Progenitor cell of endocrine pancreas (in vitro differentiated cells): ENCODE results near the gene GBF1. TPM values are rescaled to one million over a fixed set of nuclear protein-coding genes. Genes with fewer than 3 reads are reported as not detected.

Experiments used
- DNase-seq: peaks from one replicate; pipeline ENCODE4 v3.0.0; 2021; ENCODE audit warnings: low spot score; ENCODE audit not compliant: unreplicated experiment
- H3K27ac Mint-ChIP-seq: 2 replicates; pipeline ENCODE4 v1.8.0; 2021; ENCODE audit warnings: mild to moderate bottlenecking, moderate library complexity, mixed read lengths
- H3K27me3 Mint-ChIP-seq: 2 replicates; pipeline ENCODE4 v1.8.0; 2021; ENCODE audit warnings: mixed read lengths
- H3K36me3 Mint-ChIP-seq: 2 replicates; pipeline ENCODE4 v1.8.0; 2022; ENCODE audit warnings: mixed read lengths; ENCODE audit not compliant: insufficient read depth
- H3K4me1 Mint-ChIP-seq: 2 replicates; pipeline ENCODE4 v1.8.0; 2021; ENCODE audit warnings: low read depth, mixed read lengths
- H3K4me3 Mint-ChIP-seq: 2 replicates; pipeline ENCODE4 v1.8.0; 2021; ENCODE audit warnings: low read depth, mild to moderate bottlenecking, moderate library complexity, mixed read lengths
- H3K9me3 Mint-ChIP-seq: 2 replicates; pipeline ENCODE4 v1.8.0; 2021; ENCODE audit warnings: low read depth, mixed read lengths
- CTCF ChIP-seq: fragments of 200-600 bp; sonication (generic); IDR thresholded peaks from one replicate; pipeline ENCODE4 v1.5.0; 2021; ENCODE audit warnings: antibody characterized with exemption, mild to moderate bottlenecking; ENCODE audit not compliant: unreplicated experiment
- total RNA-seq: library from RNA; stranded (reverse); gene quantifications from 2 replicates; pipeline ENCODE4 v1.2.1, GENCODE V29; 2021

GBF1 gene
- total RNA-seq, 1 donor from 2014 or later, result 54.6 TPM

DNA sequence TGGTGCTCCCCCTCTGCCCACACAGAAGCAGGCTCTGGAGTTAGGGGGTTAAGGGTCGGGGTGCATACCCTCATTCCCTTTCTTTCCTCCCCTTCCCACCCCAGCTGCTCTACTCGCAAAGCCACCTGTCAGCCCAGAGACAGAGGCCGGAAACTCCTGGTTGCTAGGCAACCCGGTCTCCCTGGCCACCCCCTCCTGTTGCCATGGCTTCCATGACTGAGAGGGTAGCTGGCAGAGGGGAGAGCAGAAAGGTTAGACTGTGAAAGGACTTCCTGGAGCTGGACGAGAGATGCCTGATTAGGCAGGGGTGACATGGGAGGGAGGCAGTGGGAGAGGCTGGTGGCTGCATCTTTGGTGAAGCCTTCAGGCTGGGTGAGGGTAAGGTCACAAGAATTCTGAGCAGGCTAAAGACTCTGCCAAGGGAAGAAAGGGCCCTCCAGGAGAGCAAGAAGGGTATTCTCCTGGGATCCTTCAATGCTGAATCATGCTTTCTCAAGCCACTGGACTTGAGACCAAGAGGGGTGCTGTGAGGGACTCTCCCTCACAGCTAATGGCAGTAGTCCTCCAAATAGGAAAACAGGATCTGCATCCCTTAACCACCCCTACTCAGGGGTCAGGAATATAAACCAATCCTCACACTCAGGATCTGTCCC is 167.8 kb downstream of the GBF1 start:
- TF ChIP-seq CTCF, result no peak
- no peaks in the 10 kb centered on the region for H3K9me3 Mint-ChIP-seq
- H3K27ac Mint-ChIP-seq, result no peak overlapping the region
- peaks cover 65% of the 10 kb centered on the region for H3K27me3 Mint-ChIP-seq
- DNase-seq, result no peak
- H3K4me1 Mint-ChIP-seq, result peaks cover 14% of the 10 kb centered on the region
- no peaks in the 10 kb centered on the region for H3K36me3 Mint-ChIP-seq
- no peak overlapping the region for H3K4me3 Mint-ChIP-seq

GRCh38 chr10:102413806-102414561 is 168.7 kb downstream of the GBF1 start:
- H3K27me3 Mint-ChIP-seq, result peaks cover 67% of the 10 kb centered on the region
- H3K27ac Mint-ChIP-seq, result no peak overlapping the region
- H3K36me3 Mint-ChIP-seq, result no peaks in the 10 kb centered on the region
- H3K4me1 Mint-ChIP-seq, result peaks cover 13% of the 10 kb centered on the region
- H3K4me3 Mint-ChIP-seq, result no peak overlapping the region
- DNase-seq, result no peak
- no peaks in the 10 kb centered on the region for H3K9me3 Mint-ChIP-seq
- TF ChIP-seq CTCF, result no peak

DNA sequence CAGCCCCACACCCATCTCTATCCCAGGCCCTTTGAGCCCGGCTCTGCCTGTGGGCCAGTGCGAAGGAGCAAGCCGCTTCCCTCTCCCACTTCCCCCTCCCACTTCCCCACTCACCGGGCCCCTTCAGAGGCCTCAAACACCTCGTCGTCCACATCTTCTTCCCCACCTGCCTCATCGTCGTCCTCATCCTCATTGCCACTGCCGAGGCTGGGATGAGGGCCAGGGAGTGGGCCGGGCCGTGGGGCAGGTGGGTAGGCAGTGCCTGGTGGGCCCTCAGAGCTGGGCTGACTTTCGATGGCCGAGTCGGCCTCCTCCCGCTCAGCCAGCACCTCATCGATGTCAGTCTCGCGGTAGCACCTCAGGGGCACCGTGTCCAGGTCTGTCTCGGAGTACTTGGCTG is 169.4 kb downstream of the GBF1 start:
- H3K27ac Mint-ChIP-seq, result no peak overlapping the region
- no peaks in the 10 kb centered on the region for H3K36me3 Mint-ChIP-seq
- no peak for DNase-seq
- H3K27me3 Mint-ChIP-seq, result peaks cover 65% of the 10 kb centered on the region
- no peak overlapping the region for H3K4me3 Mint-ChIP-seq
- no peak for TF ChIP-seq CTCF
- H3K4me1 Mint-ChIP-seq, result peaks cover 14% of the 10 kb centered on the region
- H3K9me3 Mint-ChIP-seq, result no peaks in the 10 kb centered on the region

DNA sequence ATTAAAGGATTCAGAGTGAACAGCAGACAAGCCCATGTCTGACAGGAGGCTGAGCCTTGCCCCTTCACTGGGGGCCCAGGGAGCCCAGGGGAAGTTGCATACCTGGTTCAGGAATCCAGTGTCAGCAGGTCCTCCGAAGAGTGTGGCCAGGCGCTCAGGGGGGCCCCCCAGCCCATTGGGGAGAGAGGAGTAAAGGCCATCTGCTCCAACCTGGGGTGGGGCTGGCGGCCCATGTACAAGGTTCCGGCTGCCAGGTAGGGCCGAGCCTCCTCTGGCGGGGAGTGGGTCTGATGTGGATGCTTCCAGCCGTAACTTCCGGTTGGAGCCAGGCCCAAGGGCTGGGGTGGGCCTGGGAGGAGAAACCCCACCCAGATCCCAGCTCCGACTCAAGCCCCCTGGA is 171.0 kb downstream of the GBF1 start:
- no peak for TF ChIP-seq CTCF
- peaks cover 13% of the 10 kb centered on the region for H3K4me1 Mint-ChIP-seq
- H3K36me3 Mint-ChIP-seq, result no peaks in the 10 kb centered on the region
- no peak overlapping the region for H3K4me3 Mint-ChIP-seq
- DNase-seq, result no peak
- H3K27me3 Mint-ChIP-seq, result peaks cover 55% of the 10 kb centered on the region
- no peaks in the 10 kb centered on the region for H3K9me3 Mint-ChIP-seq
- H3K27ac Mint-ChIP-seq, result no peak overlapping the region

GRCh38 chr10:102416695-102417094 is 171.4 kb downstream of the GBF1 start:
- no peak for TF ChIP-seq CTCF
- Mint-ChIP-seq H3K4me3 (no peak overlapping the region), H3K9me3 (no peaks in the 10 kb centered on the region), H3K4me1 (peaks cover 12% of the 10 kb centered on the region), H3K27me3 (peaks cover 50% of the 10 kb centered on the region), H3K36me3 (no peaks in the 10 kb centered on the region), H3K27ac (no peak overlapping the region)
- DNase-seq, result no peak
